ENCODE results near the gene ISL2. TPM values are rescaled to one million over a fixed set of nuclear protein-coding genes. Genes with fewer than 3 reads are reported as not detected.

Gene ISL2
- total and polyA plus RNA-seq, 2 of the 4 experiments (the other 2 are of a cell fraction) = 1.3 to 3.6 TPM

DNA sequence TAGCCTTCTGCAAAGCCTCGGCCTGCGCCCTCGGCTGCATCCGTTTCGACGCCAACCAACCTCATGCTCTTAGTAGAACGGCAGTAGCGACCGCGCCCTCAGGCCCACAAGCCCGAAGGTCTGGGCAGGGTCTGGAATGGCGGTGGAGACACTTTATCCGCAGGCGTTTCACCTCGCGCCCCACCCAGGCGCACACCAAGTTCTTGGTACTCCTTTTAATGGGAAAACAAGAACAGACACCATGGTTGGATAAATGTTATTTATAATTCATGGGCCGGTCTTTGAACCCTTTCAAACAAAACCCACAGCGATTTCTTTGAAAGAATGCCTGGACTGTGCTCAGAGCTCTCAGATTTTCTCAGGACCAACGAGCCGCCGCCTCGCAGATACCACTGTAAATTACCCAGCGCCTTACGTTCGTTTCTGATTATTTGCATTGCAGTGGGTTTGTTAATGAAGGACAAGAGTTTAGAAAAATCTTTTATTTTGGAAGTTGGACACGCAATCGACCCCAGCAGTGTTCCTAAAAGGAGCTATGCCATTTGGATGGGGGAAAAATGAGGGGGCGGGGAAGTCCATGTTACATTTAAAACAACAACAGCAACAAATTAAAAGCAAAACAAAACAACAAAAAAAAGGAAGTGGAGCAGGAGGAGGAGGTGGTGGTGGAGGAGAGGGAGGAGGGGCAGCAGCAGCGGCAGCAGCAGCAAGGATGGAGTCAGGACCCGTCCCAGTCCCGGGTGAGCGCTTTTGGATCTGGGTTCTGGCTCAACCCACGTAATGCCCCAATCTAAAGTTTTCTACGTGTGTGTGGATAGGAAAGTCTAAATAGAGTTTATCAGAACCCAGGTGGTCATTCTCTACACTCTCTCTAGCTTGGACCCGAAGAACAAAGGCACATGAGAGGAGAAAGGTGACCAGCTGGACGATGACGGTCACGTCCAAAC, 993 bp upstream of the ISL2 start (continued):
- TF ChIP-seq SMC3 (IDR thresholded peaks at IDR 0.05; ENCODE audit: low read depth, low read length) (no peak), BHLHE40 (IDR thresholded peaks at IDR 0.05; ENCODE audit: low read depth, low read length) (no peak), MXI1 (IDR thresholded peaks at IDR 0.05; ENCODE audit: borderline replicate concordance, low read depth, low read length) (no peak)
